Right lobe of liver (tissue), 6 donors: Measurements from ENCODE around the gene SMPD3. TPM values are rescaled to one million over a fixed set of nuclear protein-coding genes. Genes with fewer than 3 reads are reported as not detected.
"Not testable (repeated sequence)": the region's sequence is repeated elsewhere in the genome, so short reads cannot be mapped to it uniquely, and the experiment has no call there.

Source experiments
- ATAC-seq, 4 donors: fragments of 200-7000 bp; cut with Tn5 transposase; one replicate each; pipeline ENCODE4 v1.9.1; 2020; ENCODE audit warnings: mild to moderate bottlenecking in 4 of 4, moderate library complexity in 4 of 4
- DNase-seq, 3 donors: peaks; one replicate each; pipeline ENCODE4 v3.0.0-alpha.2; 2020
- H3K27ac ChIP-seq, 3 donors: fragments of 200-600 bp; one replicate each; pipeline ENCODE4 v1.8.0; 2022
- H3K27me3 ChIP-seq, 2 donors: fragments of 200-600 bp; one replicate each; pipeline ENCODE4 v1.8.0; 2022
- H3K36me3 ChIP-seq, 4 donors: fragments of 200-600 bp; sonication (generic) in 1 of 4; one replicate each; pipeline versions ENCODE4 v1.5.1 to v1.8.0; 2017 to 2022; ENCODE audit warnings: control low read depth in 1 of 4
- H3K4me1 ChIP-seq, 4 donors: fragments of 200-600 bp; sonication (generic) in 1 of 4; one replicate each; pipeline versions ENCODE4 v1.5.1 to v1.8.0; 2017 to 2022; ENCODE audit warnings: control low read depth in 1 of 4
- H3K4me3 ChIP-seq, 3 donors: fragments of 200-600 bp; one replicate each; pipeline ENCODE4 v1.8.0; 2022
- H3K9me3 ChIP-seq, 4 donors: fragments of 200-600 bp; sonication (generic) in 1 of 4; one replicate each; pipeline versions ENCODE4 v1.5.1 to v1.8.0; 2017 to 2022; ENCODE audit warnings: control low read depth in 1 of 4
- CTCF ChIP-seq, 4 donors: fragments of 200-600 bp in 3 of 4; fragments of 450-650 bp in 1 of 4; IDR thresholded peaks; one replicate each; pipeline versions ENCODE4 v1.5.1 to v1.8.0; 2016 to 2022; ENCODE audit warnings: antibody characterized with exemption in 4 of 4, mild to moderate bottlenecking in 2 of 4
- POLR2A ChIP-seq: fragments of 450-650 bp; IDR thresholded peaks from one replicate; pipeline ENCODE4 v1.6.1; 2017; ENCODE audit warnings: antibody characterized with exemption, mild to moderate bottlenecking
- WGBS: methylation state at CpG from one replicate; pipeline ENCODE4 v1.1.6; 2018; ENCODE audit warnings: low coverage, low lambda C conversion rate; ENCODE audit not compliant: insufficient coverage; ENCODE audit errors: missing lambda C conversion rate; 5-methylcytosine and 5-hydroxymethylcytosine counted together
- intact Hi-C, 2 donors: fragments of 100-400 bp; cut with DNase I; formaldehyde crosslinking; loops; one replicate each; pipeline versions ENCODE4 v1.11.2 to v1.14.1; 2022
- long read RNA-seq: library from polyadenylated mRNA; unstranded; transcript quantifications from one replicate; pipeline ENCODE4 v2.0.0, GENCODE V29; 2019
- total RNA-seq, 6 experiments: library from RNA; depleted of rRNA in 2 of 6; stranded (reverse); fragments of >200 nt in 2 of 6; fragmentation: NEBNext Ultra II Directional in 3 of 6; extraction: Animal tissue kit (Norgen Biotek cat#: 25700) in 3 of 6; gene quantifications; one replicate each; pipeline versions ENCODE4 v1.1.0 to v1.2.4, GENCODE V29; 2016 to 2023
- donor health status: DM: no; HTN: yes; CAD: no.
- donor health status: DM: no; HTN: no; CAD: no.
- donor health status: DM: no; HTN: no; CAD: no.
- donor health status: DM: no; HTN: yes; CAD: no.
- donor health status: DM: no; HTN: yes; CAD: no.

SMPD3 gene
- total RNA-seq: 10 to 100 TPM in 2 of 6 experiments, 1 to 10 TPM in 2, under 1 TPM in 2; 0.18 to 27.2 (median 5.0) TPM
- long read RNA-seq, partial matches to known transcripts: 1 of 3 reads
- long read RNA-seq, other reads (novel, unspliced or antisense): 2 of 3 reads

GRCh38 chr16:68448360-68448970, at the start of gene SMPD3:
SMPD3 (minus strand) TSS chr16:68448508; CDS start chr16:68372181, 76,327 bp downstream.
- ATAC-seq (peak; percentile 97 to 99 (median 98)), DNase-seq (peak; percentile 95 to 97 (median 96))
- H3K27me3 ChIP-seq: no peaks in the 10 kb centered on the region
- TF ChIP-seq CTCF (IDR thresholded peaks at IDR 0.05): no peak
- no peaks in the 10 kb centered on the region for H3K9me3 ChIP-seq
- H3K4me3 ChIP-seq: peak within 1 kb of the TSS; percentile 30 to 53 (median 49)
- intact Hi-C loops: loop anchor here in 1 of 2 donors (5.0 kb wide), 1 partner anchor 59 kb away; no protein-coding TSS in a partner anchor
- 5% methylated on average over 8 of the region's 59 CpGs for WGBS
- no peak within 1 kb of the TSS for H3K27ac ChIP-seq
- H3K36me3 ChIP-seq: no peaks in the 10 kb centered on the region
- H3K4me1 ChIP-seq: peaks cover 0 to 11% (median 5%) of the 10 kb centered on the region in 4 donors

GRCh38 chr16:68496689-68497088, 48.4 kb upstream of the SMPD3 start:
- 55% methylated on average over 3 of the region's 8 CpGs for WGBS
- no peak for TF ChIP-seq POLR2A
- TF ChIP-seq CTCF (IDR thresholded peaks at IDR 0.05): no peak
- intact Hi-C loops: no loop called here
- peak in 1 of 4 donors; percentile 10 for ATAC-seq
- Histone ChIP-seq H3K9me3 (no peaks in the 10 kb centered on the region), H3K4me3 (no peak overlapping the region), H3K4me1 (peaks cover 0 to 20% (median 0%) of the 10 kb centered on the region in 4 donors), H3K27me3 (no peaks in the 10 kb centered on the region), H3K27ac (no peak overlapping the region), H3K36me3 (no peaks in the 10 kb centered on the region)
- DNase-seq: no peak

GRCh38 chr16:68494261-68494660, 46.0 kb upstream of the SMPD3 start:
- peaks cover 0 to 20% (median 0%) of the 10 kb centered on the region in 4 donors for H3K4me1 ChIP-seq
- H3K27me3 ChIP-seq, intact Hi-C loops, H3K27ac ChIP-seq, H3K9me3 ChIP-seq, ATAC-seq, DNase-seq, H3K36me3 ChIP-seq, H3K4me3 ChIP-seq: not testable (repeated sequence)
- 100% methylated on average over 5 of the region's 5 CpGs for WGBS

GRCh38 chr16:68493412-68494070, 45.2 kb upstream of the SMPD3 start:
- no peak for TF ChIP-seq POLR2A
- no peak for TF ChIP-seq CTCF (IDR thresholded peaks at IDR 0.05)
- WGBS: no CpG with 5 or more reads among the region's 5 CpGs
- no peaks in the 10 kb centered on the region for H3K9me3 ChIP-seq

More at GRCh38 chr16:68493412-68494070, 45.2 kb upstream of the SMPD3 start:
- no peaks in the 10 kb centered on the region for H3K27me3 ChIP-seq
- H3K4me3 ChIP-seq: no peak overlapping the region
- intact Hi-C loops: no loop called here
- H3K36me3 ChIP-seq: no peaks in the 10 kb centered on the region
- no peak overlapping the region for H3K27ac ChIP-seq
- DNase-seq (no peak), ATAC-seq (no peak)
- peaks cover 0 to 20% (median 0%) of the 10 kb centered on the region in 4 donors for H3K4me1 ChIP-seq
